ENCODE data around the gene PACRG. TPM values are rescaled to one million over a fixed set of nuclear protein-coding genes. Genes with fewer than 3 reads are reported as not detected.

The PACRG gene
- total and polyA plus RNA-seq, 2 of the 4 experiments (the other 2 are of a cell fraction), result not detected

- intact Hi-C loops (cut with micrococcal nuclease), result no loop called here
- no peak overlapping the region for H3K14ac ChIP-seq (replicated peaks; ENCODE audit: low read depth, low read length)
- no CpG with 5 or more reads among the region's 7 CpGs for WGBS, 2 experiments (ENCODE audit: extremely low coverage in 2 of 2, insufficient read length in 1 of 2)
- H2BK15ac ChIP-seq (ENCODE audit: low read depth, low read length), result no peak overlapping the region
- no peaks in the 10 kb centered on the region for H4K20me1 ChIP-seq (ENCODE audit: insufficient read depth, low read length)
- H3K9me3 ChIP-seq (ENCODE audit: control insufficient read depth, insufficient read depth, low read length), result no peaks in the 10 kb centered on the region
- H3K18ac ChIP-seq (ENCODE audit: low read depth, low read length), result no peak overlapping the region
- no peaks in the 10 kb centered on the region for H3K4me1 ChIP-seq (ENCODE audit: control insufficient read depth, insufficient read depth, low read length)
- POLR2A ChIA-PET (ENCODE audit: unreplicated experiment), result no interaction called here
- H3K36me3 ChIP-seq (ENCODE audit: control insufficient read depth, insufficient read depth, low read length), result no peaks in the 10 kb centered on the region
- DNase-seq (no peak), ATAC-seq (ENCODE audit: low read depth) (no peak)
- no peak overlapping the region for H3K23ac ChIP-seq (ENCODE audit: low read depth, low read length)
- no peak for TF ChIP-seq BHLHE40 (IDR thresholded peaks at IDR 0.05; ENCODE audit: low read depth, low read length)
- no peak for TF ChIP-seq SMC3 (IDR thresholded peaks at IDR 0.05; ENCODE audit: low read depth, low read length)
- TF ChIP-seq MAFK (IDR thresholded peaks at IDR 0.05; ENCODE audit: low read depth, low read length), result no peak
- TF ChIP-seq, protein P1, sequence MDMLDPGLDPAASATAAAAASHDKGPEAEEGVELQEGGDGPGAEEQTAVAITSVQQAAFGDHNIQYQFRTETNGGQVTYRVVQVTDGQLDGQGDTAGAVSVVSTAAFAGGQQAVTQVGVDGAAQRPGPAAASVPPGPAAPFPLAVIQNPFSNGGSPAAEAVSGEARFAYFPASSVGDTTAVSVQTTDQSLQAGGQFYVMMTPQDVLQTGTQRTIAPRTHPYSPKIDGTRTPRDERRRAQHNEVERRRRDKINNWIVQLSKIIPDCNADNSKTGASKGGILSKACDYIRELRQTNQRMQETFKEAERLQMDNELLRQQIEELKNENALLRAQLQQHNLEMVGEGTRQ (IDR thresholded peaks at IDR 0.05; ENCODE audit: low read depth, low read length), result no peak
- no peak for TF ChIP-seq MXI1 (IDR thresholded peaks at IDR 0.05; ENCODE audit: borderline replicate concordance, low read depth, low read length)
- TF ChIP-seq RFX5 (IDR thresholded peaks at IDR 0.05; ENCODE audit: low read depth, low read length), result no peak
- no peak for TF ChIP-seq MAZ (IDR thresholded peaks at IDR 0.05; ENCODE audit: borderline replicate concordance, low read depth, low read length)
- TF ChIP-seq FOS (IDR thresholded peaks at IDR 0.05; ENCODE audit: low read depth, low read length), result no peak
- no peak for TF ChIP-seq RCOR1 (IDR thresholded peaks at IDR 0.05; ENCODE audit: insufficient replicate concordance, low read length)
- no peak for TF ChIP-seq CTCF (conservative IDR thresholded peaks at IDR 0.05; ENCODE audit: low read depth, low read length)
- TF ChIP-seq ELK1 (IDR thresholded peaks at IDR 0.05; ENCODE audit: borderline replicate concordance, low read depth, low read length), result no peak
- TF ChIP-seq CEBPB (IDR thresholded peaks at IDR 0.05; ENCODE audit: low read depth, low read length), result no peak
- no peak for TF ChIP-seq RAD21 (IDR thresholded peaks at IDR 0.05; ENCODE audit: low read length)
- TF ChIP-seq NFE2L2 (IDR thresholded peaks at IDR 0.05; ENCODE audit: low read depth, low read length), result no peak
- TF ChIP-seq CHD1 (IDR thresholded peaks at IDR 0.05; ENCODE audit: low read depth, low read length), result no peak
- TF ChIP-seq POLR2A (IDR thresholded peaks at IDR 0.05; ENCODE audit: low read depth, low read length), result no peak
- no peak overlapping the region for H4K91ac ChIP-seq (ENCODE audit: insufficient read depth, low read depth, low read length)
- no peak overlapping the region for H3K56ac ChIP-seq (ENCODE audit: extremely low read depth, insufficient read depth, low read length)
- no peak overlapping the region for H4K5ac ChIP-seq (ENCODE audit: low read depth, low read length)
- CTCF ChIA-PET, result no interaction called here
- H3K79me1 ChIP-seq (ENCODE audit: low read depth in 1 of 2, low read length in 2 of 2), result no peaks in the 10 kb centered on the region
- no peak overlapping the region for H3K27ac ChIP-seq (ENCODE audit: insufficient read depth, low read length)
- no TSS peak for BruUV-seq (replicated peaks)
- no peaks in the 10 kb centered on the region for H3K9me1 ChIP-seq (ENCODE audit: insufficient read depth, low read length)
- dilution Hi-C loops (cut with HindIII; ENCODE audit: low sequenced_read_pairs, unreplicated experiment), result no loop called here
- no peak overlapping the region for H3K9ac ChIP-seq (ENCODE audit: low read depth, low read length)
- no peak overlapping the region for H2AK9ac ChIP-seq (replicated peaks; ENCODE audit: low read depth, low read length, poor library complexity)
- H2BK20ac ChIP-seq (ENCODE audit: low read depth, low read length), result no peak overlapping the region
- no peak overlapping the region for H3K4me2 ChIP-seq (ENCODE audit: low read depth, low read length)
- in situ Hi-C loops (cut with MboI; ENCODE audit: low sequenced_read_pairs), result no loop called here
- H3K27me3 ChIP-seq (ENCODE audit: control insufficient read depth, insufficient read depth, low read length), result no peaks in the 10 kb centered on the region
- no peak overlapping the region for H3K4ac ChIP-seq (ENCODE audit: low read depth, low read length)
- H3K4me3 ChIP-seq (ENCODE audit: insufficient read depth, low read depth, low read length), result no peak overlapping the region
- H4K8ac ChIP-seq (ENCODE audit: low read depth in 2 of 2, low read length in 2 of 2), result no peak overlapping the region
- no peak overlapping the region for H2BK120ac ChIP-seq (ENCODE audit: low read depth, low read length)
- no peak overlapping the region for H2BK5ac ChIP-seq (ENCODE audit: low read depth, low read length, poor library complexity, severe bottlenecking)
- H2AK5ac ChIP-seq (ENCODE audit: low read depth, low read length), result no peak overlapping the region
- H2AFZ ChIP-seq (replicated peaks; ENCODE audit: low read length, poor library complexity), result no peak overlapping the region
Observed at GRCh38 chr6:163335056-163335455, 607.3 kb downstream of the PACRG start.
